CD4-positive, alpha-beta T cell treated with Interleukin-15 for 4 hours (primary cell): ENCODE results near the gene LASP1.
"Not testable (repeated sequence)": the region's sequence is repeated elsewhere in the genome, so short reads cannot be mapped to it uniquely, and the experiment has no call there.

Experiments
- DNase-seq: peaks from one replicate; pipeline ENCODE4 v3.0.0-alpha.2; 2020; ENCODE audit warnings: low spot score

The LASP1 gene, protein sequence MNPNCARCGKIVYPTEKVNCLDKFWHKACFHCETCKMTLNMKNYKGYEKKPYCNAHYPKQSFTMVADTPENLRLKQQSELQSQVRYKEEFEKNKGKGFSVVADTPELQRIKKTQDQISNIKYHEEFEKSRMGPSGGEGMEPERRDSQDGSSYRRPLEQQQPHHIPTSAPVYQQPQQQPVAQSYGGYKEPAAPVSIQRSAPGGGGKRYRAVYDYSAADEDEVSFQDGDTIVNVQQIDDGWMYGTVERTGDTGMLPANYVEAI

DNA sequence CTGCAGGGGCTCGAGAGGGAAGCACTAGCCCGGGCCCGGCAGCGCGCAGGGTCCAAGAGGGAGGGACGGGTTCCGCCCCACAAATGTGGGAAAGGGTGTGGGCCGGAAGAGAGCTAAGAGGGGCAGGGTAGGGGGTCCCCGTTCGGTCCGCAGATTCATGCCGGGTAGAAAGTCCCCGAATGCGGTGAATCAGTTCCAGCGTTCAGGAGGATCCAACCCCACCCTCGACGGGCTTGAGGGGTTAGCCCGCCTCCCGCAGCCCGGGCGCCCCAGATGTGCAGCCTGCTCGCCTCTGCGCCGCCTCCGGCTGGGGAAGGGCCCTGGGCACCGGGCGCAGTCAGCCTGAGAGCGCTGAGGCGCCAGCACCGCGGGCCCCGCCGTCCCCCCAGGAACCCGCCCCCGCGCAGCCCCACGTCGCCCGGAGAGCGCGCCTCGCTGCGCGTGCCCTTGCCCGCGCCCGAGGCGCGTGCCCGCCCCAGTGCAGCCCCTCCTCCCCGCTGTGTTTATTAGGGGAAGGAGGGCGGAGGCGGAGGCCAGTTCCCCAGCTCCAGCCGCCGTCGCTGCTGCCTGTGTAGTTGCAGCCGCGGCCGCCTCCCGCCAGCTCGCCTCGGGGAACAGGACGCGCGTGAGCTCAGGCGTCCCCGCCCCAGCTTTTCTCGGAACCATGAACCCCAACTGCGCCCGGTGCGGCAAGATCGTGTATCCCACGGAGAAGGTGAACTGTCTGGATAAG is at the start of gene LASP1:
Gene LASP1 (plus strand): TSS at position 533 of the 733 bp plus-strand sequence. CDS start 132 bp downstream, at position 665.
- DNase-seq: peak; percentile 89

DNA sequence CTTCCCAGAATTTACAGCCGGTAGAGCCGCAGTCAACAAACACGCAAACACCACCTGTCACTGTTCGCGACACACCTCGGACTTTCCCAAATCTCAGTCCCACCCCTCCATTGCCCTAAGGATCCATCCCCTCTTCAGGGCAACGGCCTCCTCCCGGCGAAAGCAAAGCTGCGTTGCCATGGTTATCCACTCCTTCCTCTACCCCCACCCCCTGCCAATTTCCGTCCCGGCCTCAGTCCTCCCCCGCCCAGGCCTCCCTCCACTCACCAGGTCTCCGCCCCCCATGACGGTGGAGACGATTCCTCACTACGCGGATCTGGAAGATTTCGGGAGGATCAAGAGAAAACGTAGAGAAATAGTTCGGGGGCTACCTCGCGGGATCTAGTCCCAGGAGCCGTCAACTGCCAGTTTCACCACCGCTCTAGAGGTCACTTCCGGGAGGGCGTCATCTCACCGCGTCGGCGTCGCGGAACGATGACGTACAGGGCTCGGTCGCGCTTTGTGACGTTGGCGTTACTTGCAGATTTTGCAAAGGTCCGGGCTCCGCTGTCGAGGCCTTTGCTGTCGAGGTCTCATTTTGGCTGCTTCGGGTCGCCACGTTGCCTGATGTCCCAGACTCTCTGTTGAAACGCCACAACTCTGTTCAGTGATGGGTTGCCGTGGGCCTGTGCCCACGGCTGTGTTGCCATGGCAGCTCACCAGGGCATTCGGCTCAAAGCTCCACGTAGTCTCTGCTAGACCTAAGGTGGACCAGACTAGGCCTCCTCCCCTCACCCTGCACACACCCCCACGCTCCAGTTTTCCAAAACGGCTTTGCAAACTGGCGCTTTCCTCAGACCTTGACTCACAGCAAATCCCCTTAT is 44.7 kb upstream of the LASP1 start, which contains the start of gene CWC25:
Gene CWC25 (minus strand): TSS at position 423 of the 863 bp plus-strand sequence. CDS start 138 bp downstream, at position 285.
- DNase-seq: peak; percentile 97

- no peak for DNase-seq
Measured at GRCh38 chr17:38825762-38826247, 44.1 kb upstream of the LASP1 start.

GRCh38 chr17:38844261-38844757 is 25.5 kb upstream of the LASP1 start:
- no peak for DNase-seq

DNA sequence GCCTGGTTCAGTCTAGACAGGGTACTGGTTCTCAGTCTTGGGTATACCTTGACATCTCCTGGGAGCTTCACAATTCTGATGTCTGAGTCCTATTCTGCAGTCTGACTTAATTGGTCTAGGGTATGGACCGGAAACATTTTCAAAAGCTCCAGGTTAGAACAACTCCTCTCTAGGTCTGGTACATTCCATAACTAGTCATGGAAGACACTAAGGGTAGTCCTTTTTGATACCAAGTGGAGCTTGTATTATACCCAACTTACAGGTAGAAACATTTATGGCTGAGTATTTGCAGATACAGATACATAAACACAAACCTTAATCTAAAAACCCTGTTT is 21.3 kb upstream of the LASP1 start:
- DNase-seq: no peak

GRCh38 chr17:38848939-38849605 is 20.8 kb upstream of the LASP1 start:
- DNase-seq: no peak

- no peak for DNase-seq
Measured at GRCh38 chr17:38850374-38850773, 19.5 kb upstream of the LASP1 start.

GRCh38 chr17:38851434-38851833 is 18.4 kb upstream of the LASP1 start:
- no peak for DNase-seq

DNA sequence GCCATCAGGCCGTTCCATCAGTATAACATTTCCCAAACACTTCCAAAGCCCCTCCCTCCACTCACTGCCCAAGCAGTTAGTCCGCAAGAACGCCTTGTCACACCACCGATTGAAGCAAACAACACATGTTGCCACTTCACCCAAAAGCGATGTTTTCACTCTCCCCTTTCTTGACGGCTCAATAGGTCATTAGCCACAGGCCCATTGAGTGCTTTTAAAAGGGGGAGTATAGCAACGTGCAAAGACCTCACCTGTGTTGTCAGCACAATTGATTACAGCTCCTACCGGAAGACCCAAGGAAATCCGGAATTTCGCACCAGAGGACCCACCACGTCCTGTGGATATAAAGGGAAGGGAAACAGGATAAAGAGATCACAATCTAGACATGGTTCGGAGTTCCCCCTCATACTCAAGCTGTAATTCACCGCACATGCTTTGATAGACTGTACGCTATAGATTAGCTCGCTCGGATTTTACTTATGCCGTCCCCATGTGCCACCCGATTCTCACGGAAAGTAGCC is 17.0 kb upstream of the LASP1 start:
- peak; percentile 26 for DNase-seq

DNA sequence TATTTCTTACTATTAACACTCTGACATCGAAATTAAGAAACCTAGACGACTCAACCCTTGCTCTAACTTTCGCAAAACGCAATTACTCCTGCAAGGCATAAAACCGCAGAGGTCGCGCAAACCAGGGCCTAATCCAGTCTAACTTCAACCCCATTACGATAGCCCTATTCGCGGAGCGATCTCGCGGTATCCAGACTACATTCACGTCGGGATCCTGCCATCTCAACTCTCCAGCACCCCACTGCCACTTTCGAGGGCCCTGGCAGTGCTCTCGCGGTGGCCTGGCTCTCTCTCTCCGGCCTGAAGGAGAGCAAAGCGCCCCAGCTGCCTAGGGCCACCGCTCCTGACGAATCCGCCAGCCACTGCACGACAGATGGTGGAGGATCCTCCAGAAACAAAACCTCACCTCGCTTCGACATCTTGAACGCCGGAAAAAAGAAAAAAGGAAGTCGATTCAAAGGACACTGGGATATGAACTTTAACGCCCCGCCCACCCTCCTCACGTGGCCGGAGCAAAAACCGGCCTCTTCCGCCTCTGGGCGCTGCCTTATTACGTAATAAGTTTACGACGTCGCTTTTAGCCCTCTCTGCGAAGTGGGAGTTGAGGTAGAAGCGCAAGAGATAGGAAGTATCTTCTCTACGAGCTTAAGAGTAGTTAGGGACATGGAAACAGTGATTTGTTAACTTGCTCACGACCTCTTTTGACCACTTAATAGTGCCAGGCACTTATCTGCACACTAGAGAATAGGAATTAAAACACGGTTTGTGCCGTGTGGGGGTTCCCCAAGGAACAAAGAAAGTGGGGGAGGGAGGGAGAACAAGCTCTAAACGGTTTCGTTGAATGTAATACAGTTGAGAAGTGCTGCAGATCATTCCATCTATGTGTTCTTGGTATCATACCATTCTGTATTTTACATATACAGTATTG is 16.3 kb upstream of the LASP1 start, which contains the start of gene RPL23:
Gene RPL23 (minus strand): TSS at position 430 of the 928 bp plus-strand sequence. CDS start 11 bp downstream, at position 419.
- peak; percentile 93 for DNase-seq

- DNase-seq: not testable (repeated sequence)
Measured at GRCh38 chr17:38855101-38855714, 14.7 kb upstream of the LASP1 start.

GRCh38 chr17:38857271-38857670 is 12.6 kb upstream of the LASP1 start:
- no peak for DNase-seq

DNA sequence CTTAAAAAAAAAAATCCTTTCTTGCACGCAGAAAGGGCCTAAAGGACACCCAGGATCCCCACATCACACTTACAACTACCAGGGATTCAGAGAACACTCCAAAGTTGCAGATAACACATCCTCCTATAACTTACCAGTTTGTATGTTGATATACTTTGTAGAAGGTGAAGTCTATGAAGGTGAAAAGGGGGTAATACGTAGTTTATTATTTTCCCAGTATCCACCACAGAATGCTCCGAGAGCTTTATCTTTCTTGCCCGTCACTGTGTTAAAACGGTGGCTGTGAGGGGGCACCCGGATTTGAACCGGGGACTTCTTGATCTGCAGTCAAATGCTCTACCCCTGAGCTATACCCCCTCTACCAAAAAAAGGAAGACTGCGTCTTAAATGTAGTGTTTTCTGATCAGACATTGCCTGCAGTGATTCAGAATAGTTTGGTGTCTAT is 8.4 kb upstream of the LASP1 start:
- DNase-seq: no peak

DNA sequence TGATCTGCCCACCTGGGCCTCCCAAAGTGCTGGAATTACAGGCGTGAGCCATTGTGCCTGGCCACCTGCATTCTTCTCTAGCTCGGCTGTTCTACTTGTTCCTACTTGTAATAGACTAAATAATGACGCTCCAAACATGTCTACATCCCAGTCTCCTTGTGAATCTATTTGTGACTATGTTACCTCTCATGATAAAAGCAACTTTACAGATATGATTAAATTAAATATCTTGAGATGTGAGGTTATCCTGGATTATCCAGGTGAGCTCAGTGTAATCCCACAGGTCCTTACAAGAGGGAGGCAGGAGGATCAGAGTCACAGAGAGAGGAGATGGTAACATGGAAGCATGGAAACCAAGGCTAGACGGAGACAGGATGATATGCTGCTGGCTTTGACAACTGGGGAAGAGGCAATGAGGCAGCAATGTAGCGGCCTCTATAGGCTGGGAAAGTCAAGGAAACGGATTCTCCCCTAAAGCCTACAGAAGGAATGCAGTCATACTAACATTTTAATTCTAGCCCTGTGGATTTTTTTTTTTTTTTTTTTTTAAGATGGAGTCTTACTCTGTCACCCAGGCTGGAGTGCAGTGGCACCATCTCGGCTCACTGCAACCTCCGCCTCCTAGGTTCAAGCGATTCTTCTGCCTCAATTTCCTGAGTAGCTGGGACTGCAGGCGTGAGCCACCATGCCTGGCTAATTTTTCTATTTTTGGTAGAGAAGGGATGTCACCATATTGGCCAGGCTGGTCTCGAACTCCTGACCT is 5.0 kb upstream of the LASP1 start:
- no peak for DNase-seq

GRCh38 chr17:38867179-38867967 is 2.5 kb upstream of the LASP1 start:
- DNase-seq: peak; percentile 63

GRCh38 chr17:38867968-38868816 is 1.7 kb upstream of the LASP1 start:
- no peak for DNase-seq
